K562 (cell line): ENCODE results near the gene PIH1D1. TPM values are rescaled to one million over a fixed set of nuclear protein-coding genes. Genes with fewer than 3 reads are reported as not detected.
A peak's percentile ranks its signal among the peaks of the same experiment; 100 is the strongest.

Source experiments
- ATAC-seq: fragments of 200-7000 bp; cut with Tn5 transposase; 3 replicates; pipeline ENCODE4 v1.9.1; 2020; ENCODE audit warnings: moderate library complexity
- BruUV-seq: library from RNA; stranded (reverse); fragments of 400-500 nt; replicated peaks from 2 replicates; lab custom pipeline; 2021; lab: Mats Ljungman, UMichigan
- CTCF ChIA-PET: fragments of 300-600 bp; formaldehyde crosslinking; extraction: SDS; loops from one replicate; lab custom pipeline; 2021; ENCODE audit warnings: low intra/inter-chr PET ratio; lab: Yijun Ruan, JAX
- POLR2A ChIA-PET: fragments of 300-600, 350-650 bp; sonication (Branson Sonifier 250); formaldehyde crosslinking; extraction: SDS; loops from one replicate; lab custom pipeline; 2021; ENCODE audit warnings: antibody characterized with exemption, inconsistent platforms; lab: Yijun Ruan, JAX
- DNase-seq, 4 experiments: peaks; one replicate each; pipeline versions ENCODE4 v3.0.0 to v3.0.0-alpha.2; 2011 to 2018; ENCODE audit warnings: low spot score in 3 of 4, mixed read lengths in 3 of 4; ENCODE audit errors: extremely low read depth in 1 of 4
- FAIRE-seq: peaks from 2 replicates; lab custom pipeline; 2011; peaks lifted over from hg19 to GRCh38; lab: Jason Lieb, UNC
- H2AFZ ChIP-seq: 2 replicates; pipeline ENCODE4 v1.6.0; 2011; ENCODE audit warnings: low read depth, low read length, control low read depth, inconsistent platforms
- H3K27ac ChIP-seq: fragments of 200-600 bp; 3 replicates; pipeline ENCODE4 v1.8.0; 2011; ENCODE audit warnings: low read depth, mild to moderate bottlenecking, control low read depth, inconsistent platforms, low read length, moderate library complexity, mixed read lengths; ENCODE audit errors: extremely low read depth
- H3K27me3 ChIP-seq, 2 experiments: fragments of 300-600 bp in 1 of 2; 2 replicates in 1 of 2; 3 replicates in 1 of 2; pipeline versions ENCODE4 v1.6.0 to v1.8.0; 2011; ENCODE audit warnings: inconsistent platforms in 2 of 2, low read length in 2 of 2, mild to moderate bottlenecking in 1 of 2, mixed read lengths in 1 of 2, moderate library complexity in 1 of 2; ENCODE audit not compliant: control insufficient read depth in 2 of 2, insufficient read depth in 2 of 2
- H3K36me3 ChIP-seq: fragments of 300-600 bp; 3 replicates; pipeline ENCODE4 v1.8.0; 2011; ENCODE audit warnings: mild to moderate bottlenecking, low read length, inconsistent platforms; ENCODE audit not compliant: control insufficient read depth, insufficient read depth
- H3K4me1 ChIP-seq, 2 experiments: fragments of 200-600 bp in 1 of 2; replicated peaks in 1 of 2; 2 replicates in 1 of 2; 3 replicates in 1 of 2; pipeline versions ENCODE4 v1.5.1 to v1.8.0; 2011; ENCODE audit warnings: inconsistent platforms in 2 of 2, low read length in 2 of 2, mild to moderate bottlenecking in 1 of 2, mixed read lengths in 1 of 2, moderate library complexity in 1 of 2; ENCODE audit not compliant: control insufficient read depth in 2 of 2, insufficient read depth in 2 of 2
- H3K4me2 ChIP-seq: 2 replicates; pipeline ENCODE4 v1.6.1; 2011; ENCODE audit warnings: low read length, control low read depth, inconsistent platforms, mixed read lengths; ENCODE audit not compliant: insufficient read depth
- H3K4me3 ChIP-seq: fragments of 200-600 bp; sonication (generic), shearing (Covaris generic); 2 replicates; pipeline ENCODE4 v1.5.1; 2016; ENCODE audit warnings: control low read depth, inconsistent platforms
- H3K79me2 ChIP-seq: fragments of 200-600 bp; 3 replicates; pipeline ENCODE4 v1.8.0; 2011; ENCODE audit warnings: low read length, inconsistent platforms; ENCODE audit not compliant: control insufficient read depth, insufficient read depth
- H3K9ac ChIP-seq, 2 experiments: 2 replicates each; pipeline versions ENCODE4 v1.6.0 to v1.6.1; 2011; ENCODE audit warnings: low read depth in 2 of 2, low read length in 2 of 2, control low read depth in 1 of 2, inconsistent platforms in 1 of 2, mild to moderate bottlenecking in 1 of 2, mixed read lengths in 1 of 2; ENCODE audit not compliant: insufficient read depth in 1 of 2
- H3K9me1 ChIP-seq: one replicate; pipeline ENCODE4 v1.6.0; 2011; ENCODE audit warnings: inconsistent platforms, mild to moderate bottlenecking, low read length, moderate library complexity; ENCODE audit not compliant: control insufficient read depth, insufficient read depth
- H3K9me3 ChIP-seq: replicated peaks from 2 replicates; pipeline ENCODE4 v1.5.1; 2011; ENCODE audit warnings: low read depth, low read length, inconsistent platforms; ENCODE audit not compliant: control insufficient read depth, insufficient read depth
- H4K20me1 ChIP-seq: replicated peaks from 2 replicates; pipeline ENCODE4 v1.6.1; 2011; ENCODE audit warnings: low read length, inconsistent platforms, mixed read lengths; ENCODE audit not compliant: control insufficient read depth, insufficient read depth
- CEBPZ ChIP-seq: fragments of 150-350 bp; IDR thresholded peaks from 2 replicates; pipeline ENCODE4 v1.6.1; 2014; ENCODE audit warnings: low read depth, mild to moderate bottlenecking, low read length, borderline replicate concordance
- HLTF ChIP-seq: fragments of 450-650 bp; IDR thresholded peaks from 2 replicates; pipeline ENCODE4 v1.6.1; 2016
- NFE2L1 ChIP-seq: fragments of 450-650 bp; IDR thresholded peaks from 2 replicates; pipeline ENCODE4 v1.6.1; 2016; ENCODE audit warnings: missing genetic modification characterization, low read depth, mild to moderate bottlenecking, missing compliant biosample characterization, moderate library complexity, borderline replicate concordance
- NFIC ChIP-seq: fragments of 450-650 bp; IDR thresholded peaks from 2 replicates; pipeline ENCODE4 v1.6.1; 2017; ENCODE audit warnings: mild to moderate bottlenecking, inconsistent platforms
- POLR2G ChIP-seq: fragments of 200-400 bp; formaldehyde crosslinking; IDR thresholded peaks from 2 replicates; pipeline ENCODE4 v1.6.1; 2017; ENCODE audit warnings: low read depth, mild to moderate bottlenecking, antibody characterized with exemption, low read length, moderate library complexity
- PYGO2 ChIP-seq: fragments of 450-650 bp; IDR thresholded peaks from 2 replicates; pipeline ENCODE4 v1.6.1; 2016; ENCODE audit warnings: mild to moderate bottlenecking, missing genetic modification characterization, moderate library complexity, missing compliant biosample characterization
- RBFOX2 ChIP-seq: fragments of 200-400 bp; formaldehyde crosslinking; IDR thresholded peaks from 2 replicates; pipeline ENCODE4 v1.6.1; 2017; ENCODE audit warnings: low read depth, mild to moderate bottlenecking, low read length, moderate library complexity
- RBM17 ChIP-seq: fragments of 200-400 bp; formaldehyde crosslinking; IDR thresholded peaks from 2 replicates; pipeline ENCODE4 v1.6.1; 2017; ENCODE audit warnings: low read depth, mild to moderate bottlenecking, low read length, borderline replicate concordance
- SRSF3 ChIP-seq: fragments of 200-400 bp; formaldehyde crosslinking; IDR thresholded peaks from 2 replicates; pipeline ENCODE4 v1.6.1; 2016; ENCODE audit warnings: mild to moderate bottlenecking, low read length, moderate library complexity; ENCODE audit not compliant: insufficient read depth
- TCF7 ChIP-seq: sonication (generic); IDR thresholded peaks from 2 replicates; pipeline ENCODE4 v1.6.1; 2016; ENCODE audit warnings: antibody characterized with exemption, borderline replicate concordance
- YBX1 ChIP-seq: fragments of 450-650 bp; IDR thresholded peaks from 2 replicates; pipeline ENCODE4 v1.7.1; 2016; ENCODE audit warnings: mild to moderate bottlenecking
- ZC3H4 ChIP-seq: sonication (generic); formaldehyde crosslinking; IDR thresholded peaks from 2 replicates; pipeline ENCODE4 v1.9.0; 2021; ENCODE audit warnings: missing genetic modification reagents, borderline replicate concordance
- WGBS: fragments of 100-300 bp; shearing (Covaris generic); methylation state at CpG from one replicate; pipeline ENCODE4 v1.1.6; 2016; ENCODE audit warnings: low coverage, mixed read lengths; ENCODE audit not compliant: insufficient coverage; ENCODE audit errors: missing lambda C conversion rate; 5-methylcytosine and 5-hydroxymethylcytosine counted together
- in situ Hi-C: fragments of 300-500 bp; cut with MboI; formaldehyde crosslinking; loops from 4 replicates; pipeline ENCODE4 v1.15.0; 2018; ENCODE audit warnings: inconsistent platforms, mixed read lengths
- intact Hi-C: fragments of 100-400 bp; cut with micrococcal nuclease; formaldehyde crosslinking; loops from 2 replicates; pipeline ENCODE4 v1.14.2; 2022
- polyA plus RNA-seq, 8 experiments: library from polyadenylated mRNA; depleted of rRNA in 4 of 8; stranded (reverse) in 5 of 8; unstranded in 3 of 8; fragments of >200 nt; fragmentation: Nextera tagmentation in 2 of 8; fragmentation: Illumina TruSeq in 1 of 8; extraction: Ambion mirVana in 2 of 8; extraction: Trizol in 1 of 8; gene quantifications; 2 replicates each; pipeline versions ENCODE4 v1.2.1 to v1.2.3, GENCODE V29; 2011 to 2014; ENCODE audit warnings: inconsistent platforms in 1 of 8, missing spikeins in 1 of 8
- total RNA-seq, 7 experiments: library from RNA; depleted of rRNA in 6 of 7; stranded (reverse); fragments of >200 nt in 6 of 7; fragmentation: Illumina TruSeq in 2 of 7; extraction: Trizol in 2 of 7; gene quantifications; 2 replicates each; pipeline versions ENCODE4 v1.2.1 to v1.2.3, GENCODE V29; 2011 to 2021; ENCODE audit warnings: low replicate concordance in 1 of 7
- TF ChIP-seq, protein P1 (sequence below): fragments of 450-650 bp; IDR thresholded peaks from 2 replicates; pipeline ENCODE4 v1.7.0; 2016; ENCODE audit warnings: borderline replicate concordance
- TF ChIP-seq, protein P2 (sequence below): IDR thresholded peaks from 2 replicates; pipeline ENCODE4 v1.6.1; 2012; ENCODE audit warnings: low read depth, low read length, improper control_type of control experiment, borderline replicate concordance

The PIH1D1 gene
- total and polyA plus RNA-seq, 9 of the 15 experiments (the other 6 are each of a cell fraction or from before 2014, with no cell fraction given), result 26.5 to 224 (median 137) TPM

- H3K79me2 ChIP-seq, result peaks cover 58% of the 10 kb centered on the region
- POLR2A ChIA-PET, result interaction anchor here (0.6 to 2.8 kb wide), 12 partner anchors 9 to 578 kb away, joined by 3 to 8 read pairs (median 4); partner anchors contain the start of genes DKKL1 and RPL13A
- H3K36me3 ChIP-seq, result peaks cover 41% of the 10 kb centered on the region; the same call in 2 of the 3 replicates
- peak within 1 kb of the TSS; percentile 95 to 100 for H3K9ac ChIP-seq
- H3K27ac ChIP-seq, result peak within 1 kb of the TSS; percentile 100
- BruUV-seq, result no TSS peak
- 0% methylated on average over 60 of the region's 66 CpGs for WGBS
- H3K4me3 ChIP-seq, result peak within 1 kb of the TSS; percentile 93
- peaks cover 9 to 44% of the 10 kb centered on the region in 2 experiments; a peak in 4 of 5 replicates for H3K4me1 ChIP-seq
- no peaks in the 10 kb centered on the region for H3K27me3 ChIP-seq
- CTCF ChIA-PET, result interaction anchor here (0.5 to 0.7 kb wide), 2 partner anchors 125 to 219 kb away, joined by 3 read pairs; no protein-coding TSS in a partner anchor
- H3K9me1 ChIP-seq, result no peaks in the 10 kb centered on the region
- in situ Hi-C loops (no loop called here), intact Hi-C loops (no loop called here)
- H3K9me3 ChIP-seq, result no peaks in the 10 kb centered on the region
- H2AFZ ChIP-seq, result peak within 1 kb of the TSS; percentile 95
- DNase-seq (peak; percentile 92 to 98 (median 95)), ATAC-seq (peak; percentile 95), FAIRE-seq (peak; percentile 95)
- H3K4me2 ChIP-seq, result peak within 1 kb of the TSS; percentile 96
- no peaks in the 10 kb centered on the region for H4K20me1 ChIP-seq
- TF ChIP-seq POLR2G, result peak; percentile 96
- TF ChIP-seq HLTF, result no peak
- TF ChIP-seq NFIC, result no peak
- TF ChIP-seq CEBPZ, result no peak
- no peak for TF ChIP-seq ZC3H4 (CRISPR knock-in tag)
- TF ChIP-seq YBX1, result no peak
- TF ChIP-seq NFE2L1 (tag), result no peak
- TF ChIP-seq PYGO2 (tag), result no peak
- TF ChIP-seq, protein P1, sequence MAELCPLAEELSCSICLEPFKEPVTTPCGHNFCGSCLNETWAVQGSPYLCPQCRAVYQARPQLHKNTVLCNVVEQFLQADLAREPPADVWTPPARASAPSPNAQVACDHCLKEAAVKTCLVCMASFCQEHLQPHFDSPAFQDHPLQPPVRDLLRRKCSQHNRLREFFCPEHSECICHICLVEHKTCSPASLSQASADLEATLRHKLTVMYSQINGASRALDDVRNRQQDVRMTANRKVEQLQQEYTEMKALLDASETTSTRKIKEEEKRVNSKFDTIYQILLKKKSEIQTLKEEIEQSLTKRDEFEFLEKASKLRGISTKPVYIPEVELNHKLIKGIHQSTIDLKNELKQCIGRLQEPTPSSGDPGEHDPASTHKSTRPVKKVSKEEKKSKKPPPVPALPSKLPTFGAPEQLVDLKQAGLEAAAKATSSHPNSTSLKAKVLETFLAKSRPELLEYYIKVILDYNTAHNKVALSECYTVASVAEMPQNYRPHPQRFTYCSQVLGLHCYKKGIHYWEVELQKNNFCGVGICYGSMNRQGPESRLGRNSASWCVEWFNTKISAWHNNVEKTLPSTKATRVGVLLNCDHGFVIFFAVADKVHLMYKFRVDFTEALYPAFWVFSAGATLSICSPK, result no peak
- no peak for TF ChIP-seq SRSF3
- no peak for TF ChIP-seq RBM17
- TF ChIP-seq, protein P2, sequence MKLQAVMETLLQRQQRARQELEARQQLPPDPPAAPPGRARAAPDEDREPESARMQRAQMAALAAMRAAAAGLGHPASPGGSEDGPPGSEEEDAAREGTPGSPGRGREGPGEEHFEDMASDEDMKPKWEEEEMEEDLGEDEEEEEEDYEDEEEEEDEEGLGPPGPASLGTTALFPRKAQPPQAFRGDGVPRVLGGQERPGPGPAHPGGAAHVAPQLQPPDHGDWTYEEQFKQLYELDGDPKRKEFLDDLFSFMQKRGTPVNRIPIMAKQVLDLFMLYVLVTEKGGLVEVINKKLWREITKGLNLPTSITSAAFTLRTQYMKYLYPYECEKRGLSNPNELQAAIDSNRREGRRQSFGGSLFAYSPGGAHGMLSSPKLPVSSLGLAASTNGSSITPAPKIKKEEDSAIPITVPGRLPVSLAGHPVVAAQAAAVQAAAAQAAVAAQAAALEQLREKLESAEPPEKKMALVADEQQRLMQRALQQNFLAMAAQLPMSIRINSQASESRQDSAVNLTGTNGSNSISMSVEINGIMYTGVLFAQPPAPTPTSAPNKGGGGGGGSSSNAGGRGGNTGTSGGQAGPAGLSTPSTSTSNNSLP, result no peak
- no peak; the same call in 1 of the 2 replicates for TF ChIP-seq TCF7
- TF ChIP-seq RBFOX2, result peak; percentile 97
Observed at GRCh38 chr19:49453013-49453756, 1.6 kb upstream of the PIH1D1 start, which contains the start of gene ALDH16A1. Gene ALDH16A1 (plus strand): TSS chr19:49453225. CDS start chr19:49453332, 107 bp downstream.
